Large intestine (tissue), 3 donors: Measurements from ENCODE around the gene AQP6. TPM values are rescaled to one million over a fixed set of nuclear protein-coding genes. Genes with fewer than 3 reads are reported as not detected.

Source experiments
- DNase-seq, 2 donors: peaks; one replicate each; pipeline versions ENCODE4 v3.0.0 to v3.0.0-alpha.2; 2013
- H3K27ac ChIP-seq: one replicate; pipeline ENCODE4 v1.5.1; 2013; ENCODE audit warnings: low read length
- H3K27me3 ChIP-seq: 2 replicates; pipeline ENCODE4 v1.6.1; 2013; ENCODE audit warnings: low read length; ENCODE audit not compliant: control insufficient read depth, insufficient read depth
- H3K36me3 ChIP-seq: 2 replicates; pipeline ENCODE4 v1.6.1; 2013; ENCODE audit warnings: low read length; ENCODE audit not compliant: control insufficient read depth, insufficient read depth
- H3K4me1 ChIP-seq: one replicate; pipeline ENCODE4 v1.6.1; 2013; ENCODE audit warnings: low read length; ENCODE audit not compliant: control insufficient read depth, insufficient read depth
- H3K4me3 ChIP-seq: one replicate; pipeline ENCODE4 v1.5.1; 2013; ENCODE audit warnings: low read length
- H3K9me3 ChIP-seq: one replicate; pipeline ENCODE4 v1.6.1; 2013; ENCODE audit warnings: mild to moderate bottlenecking, low read depth, low read length, moderate library complexity; ENCODE audit not compliant: control insufficient read depth
- WGBS: methylation state at CpG from one replicate; pipeline ENCODE4 v1.1.5; 2013; ENCODE audit warnings: low lambda C conversion rate; ENCODE audit not compliant: insufficient coverage; 5-methylcytosine and 5-hydroxymethylcytosine counted together
- polyA plus RNA-seq: library from polyadenylated mRNA; unstranded; fragments of 120-200 nt; gene quantifications from one replicate; pipeline ENCODE4 v1.2.1, GENCODE V29; 2013

The AQP6 gene
- polyA plus RNA-seq, 1 donor, result 0.49 TPM

DNA sequence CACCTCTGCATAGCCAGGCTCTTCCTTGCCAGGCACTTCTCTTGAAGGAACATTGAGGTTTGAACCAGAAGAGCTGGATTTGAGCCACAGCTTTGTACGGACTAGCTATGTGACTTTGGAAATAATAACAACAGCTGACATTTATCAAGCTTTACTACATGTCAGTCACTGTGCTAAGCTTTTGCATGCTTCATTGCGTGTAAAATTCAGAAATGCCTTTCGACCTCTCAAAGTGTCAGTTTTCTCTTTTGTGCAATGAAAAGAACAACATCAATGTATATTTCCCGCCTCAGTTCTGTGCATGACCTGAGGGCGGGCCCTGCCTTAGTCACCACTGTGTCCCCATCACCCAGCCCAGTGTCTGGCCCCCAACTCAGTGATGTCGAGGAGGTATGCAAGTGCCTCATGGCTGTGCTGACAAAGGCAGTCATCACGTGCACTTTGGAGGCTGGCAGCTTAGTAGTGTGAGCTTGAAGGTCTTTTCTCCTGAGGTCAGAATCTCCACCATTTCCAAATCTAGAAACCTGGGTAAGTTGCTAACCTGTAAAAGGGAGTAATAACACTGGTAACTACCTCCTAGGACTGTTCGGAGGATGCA lies 40.1 kb upstream of the AQP6 start:
- H3K4me3 ChIP-seq, result no peak overlapping the region
- peaks cover 10% of the 10 kb centered on the region for H3K27me3 ChIP-seq
- H3K27ac ChIP-seq, result no peak overlapping the region
- no CpG with 5 or more reads among the region's 8 CpGs for WGBS
- no peak for DNase-seq
- no peaks in the 10 kb centered on the region for H3K4me1 ChIP-seq
- no peaks in the 10 kb centered on the region for H3K36me3 ChIP-seq
- H3K9me3 ChIP-seq, result no peaks in the 10 kb centered on the region

- H3K4me1 ChIP-seq, result no peaks in the 10 kb centered on the region
- no peak for DNase-seq
- WGBS, result 80% methylated on average over 3 of the region's 5 CpGs
- peaks cover 8% of the 10 kb centered on the region for H3K27me3 ChIP-seq
- no peak overlapping the region for H3K4me3 ChIP-seq
- H3K27ac ChIP-seq, result no peak overlapping the region
- H3K9me3 ChIP-seq, result no peaks in the 10 kb centered on the region
- no peaks in the 10 kb centered on the region for H3K36me3 ChIP-seq
Observed at GRCh38 chr12:49933796-49934195, 39.0 kb upstream of the AQP6 start.

DNA sequence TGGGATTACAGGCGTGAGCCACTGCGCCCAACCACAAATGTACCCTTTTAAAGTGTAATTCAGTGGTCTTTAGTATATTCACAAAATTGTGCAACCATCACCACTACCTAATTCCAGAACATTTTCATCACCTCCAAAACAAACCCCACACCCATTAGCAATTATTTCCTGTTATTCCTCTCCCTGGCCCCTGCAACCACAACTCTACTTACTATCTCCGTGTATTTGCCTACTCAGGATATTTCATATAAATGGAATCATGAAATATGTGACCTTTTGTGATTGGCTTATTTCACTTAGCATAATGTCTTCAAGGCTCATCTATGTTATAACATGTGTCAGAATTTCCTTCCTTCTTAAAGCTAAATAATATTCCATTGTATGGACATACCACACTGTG lies 38.2 kb upstream of the AQP6 start:
- H3K27ac ChIP-seq, result no peak overlapping the region
- no peak for DNase-seq
- peaks cover 3% of the 10 kb centered on the region for H3K27me3 ChIP-seq
- 100% methylated on average over 1 of the region's 3 CpGs for WGBS
- no peaks in the 10 kb centered on the region for H3K4me1 ChIP-seq
- H3K4me3 ChIP-seq, result no peak overlapping the region
- H3K36me3 ChIP-seq, result no peaks in the 10 kb centered on the region
- no peaks in the 10 kb centered on the region for H3K9me3 ChIP-seq

DNA sequence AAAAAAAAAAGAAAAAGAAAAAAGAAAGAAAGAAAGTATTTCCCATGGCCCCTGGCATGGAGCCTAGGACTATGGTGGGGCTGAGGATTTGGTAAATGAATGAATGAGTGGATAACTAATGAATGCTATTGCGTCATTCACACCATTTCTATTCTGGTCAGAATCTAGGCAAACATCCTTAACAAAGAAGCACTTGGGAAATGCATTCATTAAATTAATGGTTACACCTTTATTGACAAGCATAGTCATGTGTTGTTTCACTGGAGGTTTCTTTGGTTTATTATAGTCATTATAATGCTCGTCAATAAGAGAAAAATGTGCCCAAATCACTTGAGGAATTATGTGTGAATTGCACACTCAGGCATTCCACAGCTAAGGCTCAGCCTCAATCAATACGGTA lies 35.8 kb upstream of the AQP6 start:
- no peaks in the 10 kb centered on the region for H3K36me3 ChIP-seq
- 86% methylated on average over 2 of the region's 3 CpGs for WGBS
- DNase-seq, result no peak
- no peak overlapping the region for H3K4me3 ChIP-seq
- no peak overlapping the region for H3K27ac ChIP-seq
- H3K4me1 ChIP-seq, result no peaks in the 10 kb centered on the region
- peaks cover under 1% of the 10 kb centered on the region for H3K27me3 ChIP-seq
- no peaks in the 10 kb centered on the region for H3K9me3 ChIP-seq

DNA sequence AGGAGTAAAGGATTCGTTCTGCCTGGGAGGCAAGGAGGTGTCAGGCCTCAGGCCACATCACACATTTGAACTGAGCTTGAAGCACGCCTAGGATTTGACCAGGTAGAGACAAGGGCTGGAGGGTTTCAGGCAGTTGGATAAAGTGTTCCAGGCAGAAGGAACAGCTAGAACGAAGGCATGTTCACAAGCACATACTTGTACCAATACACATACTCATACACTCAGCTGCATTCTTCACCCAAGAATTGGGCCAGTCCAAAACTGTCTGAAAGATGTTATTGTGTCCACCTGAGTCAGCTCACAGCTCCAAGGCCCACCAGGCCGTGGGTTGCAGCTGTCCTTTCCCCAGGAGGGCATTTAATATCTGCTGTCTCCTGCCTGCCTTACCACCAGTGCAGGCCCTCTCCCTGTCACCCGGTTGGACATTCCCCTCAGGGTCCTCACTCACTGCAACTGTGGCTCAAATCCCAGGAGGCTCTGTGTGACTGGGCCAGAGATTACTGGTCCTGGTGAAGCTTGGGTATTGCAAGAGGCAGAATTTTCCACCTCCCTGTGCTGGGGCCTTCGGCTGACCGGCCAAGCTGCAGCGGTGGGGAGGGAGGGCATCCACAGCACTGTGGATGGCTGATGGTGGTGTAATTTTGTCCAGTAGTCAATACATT lies 35.0 kb upstream of the AQP6 start:
- Histone ChIP-seq H3K9me3 (no peaks in the 10 kb centered on the region), H3K4me1 (no peaks in the 10 kb centered on the region), H3K27ac (no peak overlapping the region), H3K4me3 (no peak overlapping the region), H3K36me3 (no peaks in the 10 kb centered on the region), H3K27me3 (no peaks in the 10 kb centered on the region)
- no peak for DNase-seq
- WGBS, result 100% methylated on average over 2 of the region's 8 CpGs

- Histone ChIP-seq H3K9me3 (no peaks in the 10 kb centered on the region), H3K27me3 (peaks cover 2% of the 10 kb centered on the region), H3K4me1 (peaks cover 5% of the 10 kb centered on the region), H3K27ac (no peak overlapping the region), H3K36me3 (no peaks in the 10 kb centered on the region), H3K4me3 (no peak overlapping the region)
- no peak for DNase-seq
Observed at GRCh38 chr12:49939307-49939706, 33.4 kb upstream of the AQP6 start.

GRCh38 chr12:49939707-49940106 lies 33.0 kb upstream of the AQP6 start:
- H3K27me3 ChIP-seq, result peaks cover 2% of the 10 kb centered on the region
- no peaks in the 10 kb centered on the region for H3K9me3 ChIP-seq
- peaks cover 5% of the 10 kb centered on the region for H3K4me1 ChIP-seq
- no peak overlapping the region for H3K4me3 ChIP-seq
- no peaks in the 10 kb centered on the region for H3K36me3 ChIP-seq
- no peak for DNase-seq
- H3K27ac ChIP-seq, result no peak overlapping the region
- WGBS, result no CpG with 5 or more reads among the region's 1 CpG

GRCh38 chr12:49941556-49942511 lies 30.9 kb upstream of the AQP6 start:
- H3K36me3 ChIP-seq, result no peaks in the 10 kb centered on the region
- H3K4me3 ChIP-seq, result no peak overlapping the region
- H3K27ac ChIP-seq, result no peak overlapping the region
- 100% methylated on average over 2 of the region's 13 CpGs for WGBS
- no peak for DNase-seq
- H3K4me1 ChIP-seq, result peaks cover 19% of the 10 kb centered on the region
- no peaks in the 10 kb centered on the region for H3K9me3 ChIP-seq
- peaks cover 2% of the 10 kb centered on the region for H3K27me3 ChIP-seq

- no peak for DNase-seq
- peaks cover 19% of the 10 kb centered on the region for H3K4me1 ChIP-seq
- WGBS, result 100% methylated on average over 1 of the region's 3 CpGs
- H3K27me3 ChIP-seq, result peaks cover 2% of the 10 kb centered on the region
- H3K36me3 ChIP-seq, result no peaks in the 10 kb centered on the region
- H3K9me3 ChIP-seq, result no peaks in the 10 kb centered on the region
- H3K4me3 ChIP-seq, result no peak overlapping the region
- no peak overlapping the region for H3K27ac ChIP-seq
Observed at GRCh38 chr12:49942512-49942893, 30.2 kb upstream of the AQP6 start.

DNA sequence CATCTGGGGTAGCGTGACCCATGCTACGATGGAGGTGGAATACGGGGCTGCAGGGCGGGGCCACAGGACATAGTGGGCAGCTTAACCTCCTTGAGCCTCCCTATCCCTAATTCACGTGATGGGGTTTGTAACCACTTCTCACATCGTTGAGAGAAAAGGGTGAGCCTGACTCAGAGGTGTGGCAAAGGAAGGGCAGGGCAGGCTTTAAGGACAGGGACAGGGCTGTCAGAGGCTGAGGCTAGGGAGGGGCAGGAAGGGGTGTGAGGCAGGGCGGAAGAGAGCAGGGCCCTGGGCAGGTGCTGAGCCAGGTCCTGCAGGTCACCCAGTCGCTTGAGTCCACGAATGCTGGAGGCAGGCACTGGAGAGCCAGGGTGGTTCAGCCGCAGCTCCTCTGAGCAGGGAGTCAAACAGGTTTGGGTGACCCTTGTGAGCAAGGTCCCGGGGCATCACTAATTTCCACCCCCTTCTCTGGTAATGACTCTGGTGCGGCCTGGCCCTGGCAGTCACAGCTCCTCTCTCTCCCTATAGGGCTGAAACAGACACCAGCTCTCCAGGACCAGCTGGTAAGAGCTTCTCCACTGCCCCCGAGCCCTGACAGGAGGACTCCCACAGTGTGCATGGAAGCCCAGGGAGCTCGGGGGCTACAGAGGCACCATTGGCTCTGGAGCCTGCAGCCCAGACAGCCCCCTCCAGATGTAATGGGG lies 29.7 kb upstream of the AQP6 start:
- no peaks in the 10 kb centered on the region for H3K9me3 ChIP-seq
- H3K27ac ChIP-seq, result no peak overlapping the region
- H3K4me3 ChIP-seq, result no peak overlapping the region
- peaks cover 2% of the 10 kb centered on the region for H3K27me3 ChIP-seq
- WGBS, result no CpG with 5 or more reads among the region's 14 CpGs
- H3K36me3 ChIP-seq, result no peaks in the 10 kb centered on the region
- no peak for DNase-seq
- peaks cover 19% of the 10 kb centered on the region for H3K4me1 ChIP-seq
